Mesendoderm (in vitro differentiated cells): ENCODE measurements around the gene SND1.

Source experiments
- DNase-seq: peaks from one replicate; pipeline ENCODE4 v3.0.0; 2013
- H2AK5ac ChIP-seq: 2 replicates; pipeline ENCODE4 v1.6.1; 2013; ENCODE audit warnings: low read length, inconsistent platforms
- H2BK120ac ChIP-seq: 2 replicates; pipeline ENCODE4 v1.6.1; 2013; ENCODE audit warnings: low read depth, mild to moderate bottlenecking, low read length, moderate library complexity, mixed read lengths
- H2BK15ac ChIP-seq: replicated peaks from 2 replicates; pipeline ENCODE4 v1.6.1; 2013; ENCODE audit warnings: low read depth, mild to moderate bottlenecking, moderate library complexity
- H2BK5ac ChIP-seq: 2 replicates; pipeline ENCODE4 v1.6.1; 2013; ENCODE audit warnings: low read length, inconsistent platforms
- H3K18ac ChIP-seq: 2 replicates; pipeline ENCODE4 v1.6.1; 2013; ENCODE audit warnings: mild to moderate bottlenecking, low read length, mixed read lengths
- H3K23ac ChIP-seq: one replicate; pipeline ENCODE4 v1.6.1; 2013; ENCODE audit warnings: low read length
- H3K27ac ChIP-seq: 2 replicates; pipeline ENCODE4 v1.5.1; 2013; ENCODE audit warnings: low read depth, mild to moderate bottlenecking, inconsistent platforms, low read length, moderate library complexity
- H3K27me3 ChIP-seq: 2 replicates; pipeline ENCODE4 v1.6.1; 2013; ENCODE audit warnings: low read length, control low read depth, mild to moderate bottlenecking, inconsistent platforms; ENCODE audit not compliant: insufficient read depth, poor library complexity
- H3K36me3 ChIP-seq: 2 replicates; pipeline ENCODE4 v1.6.1; 2013; ENCODE audit warnings: low read length, inconsistent platforms; ENCODE audit not compliant: control insufficient read depth, insufficient read depth
- H3K4ac ChIP-seq: one replicate; pipeline ENCODE4 v1.6.1; 2013; ENCODE audit warnings: low read depth, mild to moderate bottlenecking, low read length, moderate library complexity
- H3K4me1 ChIP-seq: 2 replicates; pipeline ENCODE4 v1.6.1; 2013; ENCODE audit warnings: low read depth, low read length, inconsistent platforms; ENCODE audit not compliant: control insufficient read depth
- H3K4me2 ChIP-seq: 2 replicates; pipeline ENCODE4 v1.6.1; 2013; ENCODE audit warnings: low read length
- H3K4me3 ChIP-seq: 2 replicates; pipeline ENCODE4 v1.5.1; 2013; ENCODE audit warnings: mild to moderate bottlenecking, low read length
- H3K56ac ChIP-seq: one replicate; pipeline ENCODE4 v1.6.1; 2013; ENCODE audit warnings: low read length
- H3K79me1 ChIP-seq: 2 replicates; pipeline ENCODE4 v1.6.1; 2013; ENCODE audit warnings: low read length, inconsistent platforms
- H3K79me2 ChIP-seq: 2 replicates; pipeline ENCODE4 v1.6.1; 2013; ENCODE audit warnings: mild to moderate bottlenecking, low read length; ENCODE audit not compliant: control insufficient read depth, insufficient read depth
- H3K9ac ChIP-seq: 2 replicates; pipeline ENCODE4 v1.6.1; 2013; ENCODE audit warnings: low read length, inconsistent platforms
- H4K5ac ChIP-seq: one replicate; pipeline ENCODE4 v1.6.1; 2013; ENCODE audit warnings: low read length
- H4K8ac ChIP-seq: one replicate; pipeline ENCODE4 v1.6.1; 2013; ENCODE audit warnings: low read depth, mild to moderate bottlenecking, control low read depth, low read length, moderate library complexity
- WGBS: extraction: QIAGEN DNeasy Blood & Tissue Kit; methylation state at CpG from one replicate; pipeline ENCODE4 v1.1.7; 2013; ENCODE audit warnings: low lambda C conversion rate, missing lambda C conversion rate; ENCODE audit not compliant: insufficient coverage; ENCODE audit errors: extremely low coverage; 5-methylcytosine and 5-hydroxymethylcytosine counted together

SND1 gene

DNA sequence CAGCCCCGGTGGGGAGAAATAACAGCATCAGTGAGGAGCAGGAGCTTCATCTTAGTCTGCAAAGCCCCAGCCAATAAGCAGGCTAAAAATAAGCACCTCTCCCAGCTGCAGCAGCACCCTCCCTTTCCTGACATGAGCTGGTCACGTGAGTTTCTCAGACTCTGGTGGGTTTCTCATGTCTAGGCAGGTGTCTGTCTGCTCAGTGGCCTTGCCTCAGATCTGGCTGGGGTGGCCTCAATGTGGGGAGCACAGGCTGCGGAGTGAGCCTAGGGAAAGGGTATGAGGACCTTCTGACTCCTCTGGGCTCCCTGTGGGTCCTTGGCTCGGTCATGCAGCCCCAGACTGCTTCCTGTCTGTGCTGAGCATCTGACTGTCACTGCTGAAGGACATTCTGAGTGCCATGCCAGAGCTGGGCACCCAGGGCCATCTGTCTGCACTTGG lies 460.8 kb downstream of the SND1 start:
- Histone ChIP-seq H2AK5ac (no peak overlapping the region), H2BK5ac (no peak overlapping the region), H3K4ac (no peak overlapping the region), H3K9ac (no peak overlapping the region), H4K5ac (no peak overlapping the region), H3K4me3 (no peak overlapping the region), H3K27ac (no peak overlapping the region), H3K36me3 (no peaks in the 10 kb centered on the region), H2BK15ac (no peak overlapping the region), H3K27me3 (no peaks in the 10 kb centered on the region), H3K4me1 (no peaks in the 10 kb centered on the region), H3K79me2 (no peaks in the 10 kb centered on the region), H3K56ac (no peak overlapping the region), H2BK120ac (no peak overlapping the region), H4K8ac (no peak overlapping the region), H3K4me2 (no peak overlapping the region), H3K23ac (no peak overlapping the region), H3K79me1 (no peaks in the 10 kb centered on the region), H3K18ac (no peak overlapping the region)
- WGBS, result no CpG with 5 or more reads among the region's 4 CpGs
- DNase-seq, result no peak

DNA sequence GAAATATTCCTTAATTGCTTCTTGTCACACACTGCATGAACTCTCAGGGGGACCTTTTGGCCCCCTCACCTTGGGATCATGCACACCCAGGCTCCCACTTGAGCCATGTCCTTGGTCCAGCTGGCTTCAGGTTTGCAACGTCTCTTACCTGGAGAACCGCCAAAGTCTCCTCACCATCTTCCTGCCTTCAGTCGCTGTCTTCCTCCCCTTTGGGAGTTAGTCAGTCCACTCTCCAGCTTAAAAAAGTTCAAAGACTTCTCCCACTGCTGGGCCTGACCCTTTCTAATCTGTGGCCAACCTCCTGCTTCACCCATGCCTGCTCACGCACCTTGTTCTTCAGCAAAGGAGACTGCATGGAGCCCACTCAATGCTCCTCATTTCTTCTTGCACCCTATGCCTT lies 461.8 kb downstream of the SND1 start:
- Histone ChIP-seq H3K36me3 (no peaks in the 10 kb centered on the region), H3K4me2 (no peak overlapping the region), H3K18ac (no peak overlapping the region), H3K4me3 (no peak overlapping the region), H4K5ac (no peak overlapping the region), H3K27ac (no peak overlapping the region), H3K4ac (no peak overlapping the region), H4K8ac (no peak overlapping the region), H3K79me2 (no peaks in the 10 kb centered on the region), H2BK5ac (no peak overlapping the region), H3K79me1 (no peaks in the 10 kb centered on the region), H2BK120ac (no peak overlapping the region), H3K27me3 (no peaks in the 10 kb centered on the region), H3K4me1 (no peaks in the 10 kb centered on the region), H2BK15ac (no peak overlapping the region), H3K9ac (no peak overlapping the region), H3K56ac (no peak overlapping the region), H2AK5ac (no peak overlapping the region), H3K23ac (no peak overlapping the region)
- DNase-seq, result no peak
- no CpG with 5 or more reads among the region's 4 CpGs for WGBS

DNA sequence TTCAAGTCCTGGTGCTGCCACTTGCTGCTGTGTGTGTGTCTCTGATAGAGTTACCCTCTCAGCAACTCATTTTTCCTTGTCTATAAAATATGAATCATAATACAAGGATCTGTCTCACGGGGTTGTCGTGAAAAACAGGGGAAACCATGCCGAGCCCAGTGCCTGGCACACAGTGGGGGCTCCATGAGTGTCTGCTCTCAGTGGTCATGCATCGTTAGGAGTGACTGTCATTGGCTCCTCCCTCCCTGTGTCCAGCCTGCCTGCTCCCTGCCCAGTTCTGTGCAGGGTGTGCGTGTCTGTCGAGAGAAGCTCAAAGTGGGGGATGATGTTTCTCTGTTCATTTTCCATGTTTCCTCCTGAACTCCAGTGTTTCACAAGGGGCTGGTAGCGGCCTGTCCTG lies 462.8 kb downstream of the SND1 start:
- Histone ChIP-seq H4K5ac (no peak overlapping the region), H4K8ac (no peak overlapping the region), H3K18ac (no peak overlapping the region), H3K23ac (no peak overlapping the region), H3K56ac (no peak overlapping the region), H3K36me3 (no peaks in the 10 kb centered on the region), H3K4me1 (no peaks in the 10 kb centered on the region), H3K79me1 (no peaks in the 10 kb centered on the region), H3K27ac (no peak overlapping the region), H3K4me2 (no peak overlapping the region), H2BK120ac (no peak overlapping the region), H2AK5ac (no peak overlapping the region), H3K4ac (no peak overlapping the region), H3K4me3 (no peak overlapping the region), H3K27me3 (no peaks in the 10 kb centered on the region), H3K9ac (no peak overlapping the region), H3K79me2 (no peaks in the 10 kb centered on the region), H2BK5ac (no peak overlapping the region), H2BK15ac (no peak overlapping the region)
- no peak for DNase-seq
- no CpG with 5 or more reads among the region's 7 CpGs for WGBS

DNA sequence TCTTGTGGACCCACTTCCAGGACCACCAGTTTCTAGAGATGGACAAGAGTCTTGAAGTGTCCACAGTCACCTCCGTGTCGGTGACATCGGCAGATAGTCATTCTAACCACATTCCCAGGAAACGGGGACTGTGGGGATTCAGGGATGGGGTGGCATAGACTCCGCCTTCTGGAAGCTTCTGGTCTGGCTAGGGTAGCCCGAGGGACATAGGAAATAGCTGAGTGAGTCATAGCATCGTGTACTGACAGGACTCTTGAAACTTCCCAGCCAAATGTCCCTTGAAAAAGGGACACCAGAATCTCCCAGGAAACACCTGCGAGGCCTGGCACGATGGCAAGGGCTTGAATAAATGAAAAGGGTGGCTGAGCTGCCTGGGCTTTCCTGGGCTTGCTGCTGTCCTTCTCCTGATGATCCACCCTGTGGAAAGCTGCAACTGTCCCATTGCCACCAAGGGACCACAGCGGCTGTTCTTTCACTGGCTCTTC lies 463.4 kb downstream of the SND1 start:
- Histone ChIP-seq H3K27me3 (no peaks in the 10 kb centered on the region), H3K4ac (no peak overlapping the region), H3K18ac (no peak overlapping the region), H2BK5ac (no peak overlapping the region), H3K23ac (no peak overlapping the region), H2BK15ac (no peak overlapping the region), H3K9ac (no peak overlapping the region), H3K36me3 (no peaks in the 10 kb centered on the region), H3K79me2 (no peaks in the 10 kb centered on the region), H4K5ac (no peak overlapping the region), H3K27ac (no peak overlapping the region), H3K79me1 (no peaks in the 10 kb centered on the region), H2BK120ac (no peak overlapping the region), H2AK5ac (no peak overlapping the region), H3K4me3 (no peak overlapping the region), H3K4me2 (no peak overlapping the region), H3K56ac (no peak overlapping the region), H4K8ac (no peak overlapping the region), H3K4me1 (no peaks in the 10 kb centered on the region)
- no CpG with 5 or more reads among the region's 10 CpGs for WGBS
- peak; percentile 89 for DNase-seq

DNA sequence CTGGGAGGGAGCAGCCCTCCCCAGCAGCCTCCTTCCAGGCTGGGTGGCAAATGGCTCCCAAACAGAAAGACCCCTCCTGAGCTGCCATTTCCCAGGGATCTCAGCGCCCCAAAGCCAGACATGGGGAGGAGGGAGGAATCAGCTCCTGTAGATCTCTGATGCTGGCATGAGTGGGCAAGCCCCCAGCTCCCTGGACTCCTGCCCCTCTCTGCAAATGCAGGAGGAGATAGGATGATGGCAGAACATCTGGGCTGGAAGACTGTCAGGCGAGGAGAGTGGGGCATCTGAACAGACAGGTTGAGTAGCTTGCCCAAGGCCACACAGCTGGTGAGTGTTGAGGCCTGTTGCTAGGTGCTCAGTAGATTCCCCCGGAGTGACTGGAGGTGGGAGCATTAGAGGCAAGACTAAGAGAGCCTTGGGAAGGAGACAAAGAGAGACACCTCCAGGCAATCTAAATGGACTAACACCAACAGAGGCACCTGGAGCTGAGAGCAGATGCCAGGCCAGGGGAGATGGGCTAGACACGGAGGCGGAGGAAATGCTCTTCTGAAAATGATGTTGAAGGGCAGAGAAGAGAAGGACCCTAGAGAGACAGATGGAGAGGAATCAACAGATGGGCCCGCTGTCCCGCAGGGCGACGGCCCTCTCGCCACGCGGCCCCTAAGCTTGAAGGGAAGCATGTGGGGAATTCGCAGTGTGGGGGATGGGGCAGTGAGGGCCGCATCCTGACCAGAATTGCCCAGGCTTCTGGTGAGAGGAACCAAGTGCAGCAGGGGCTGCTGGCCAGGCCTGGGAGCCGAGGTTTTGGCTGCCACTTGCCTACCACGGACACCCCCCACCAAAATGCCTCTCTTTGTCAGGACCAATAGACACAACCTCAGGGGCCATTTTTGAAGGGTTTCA lies 464.1 kb downstream of the SND1 start:
- H3K36me3 ChIP-seq, result no peaks in the 10 kb centered on the region
- H3K27ac ChIP-seq, result no peak overlapping the region
- H3K79me1 ChIP-seq, result no peaks in the 10 kb centered on the region
- no peak overlapping the region for H4K8ac ChIP-seq
- no peak overlapping the region for H4K5ac ChIP-seq
- H3K27me3 ChIP-seq, result no peaks in the 10 kb centered on the region
- no peak overlapping the region for H2BK15ac ChIP-seq
- H3K9ac ChIP-seq, result no peak overlapping the region
- no peak overlapping the region for H3K4me2 ChIP-seq
- no peak overlapping the region for H3K4ac ChIP-seq
- H3K4me1 ChIP-seq, result no peaks in the 10 kb centered on the region
- H3K79me2 ChIP-seq, result no peaks in the 10 kb centered on the region
- DNase-seq, result peak; percentile 61
- no peak overlapping the region for H3K56ac ChIP-seq
- H2AK5ac ChIP-seq, result no peak overlapping the region
- no CpG with 5 or more reads among the region's 16 CpGs for WGBS
- H3K23ac ChIP-seq, result no peak overlapping the region
- H2BK5ac ChIP-seq, result no peak overlapping the region
- no peak overlapping the region for H2BK120ac ChIP-seq
- no peak overlapping the region for H3K4me3 ChIP-seq
- no peak overlapping the region for H3K18ac ChIP-seq
